NCI-H146 (cell line): ENCODE results near the gene CTNNA3.

Experiments used
- DNase-seq: peaks from one replicate; lab custom pipeline; 2025; lab: John Stamatoyannopoulos, UW

Gene CTNNA3

GRCh38 chr10:66747451-66747850, 948.5 kb downstream of the CTNNA3 start:
- no peak for DNase-seq

- DNase-seq, result no peak
Observed at GRCh38 chr10:66746711-66747110, 949.3 kb downstream of the CTNNA3 start.

GRCh38 chr10:66746246-66746645, 949.7 kb downstream of the CTNNA3 start:
- no peak for DNase-seq

DNA sequence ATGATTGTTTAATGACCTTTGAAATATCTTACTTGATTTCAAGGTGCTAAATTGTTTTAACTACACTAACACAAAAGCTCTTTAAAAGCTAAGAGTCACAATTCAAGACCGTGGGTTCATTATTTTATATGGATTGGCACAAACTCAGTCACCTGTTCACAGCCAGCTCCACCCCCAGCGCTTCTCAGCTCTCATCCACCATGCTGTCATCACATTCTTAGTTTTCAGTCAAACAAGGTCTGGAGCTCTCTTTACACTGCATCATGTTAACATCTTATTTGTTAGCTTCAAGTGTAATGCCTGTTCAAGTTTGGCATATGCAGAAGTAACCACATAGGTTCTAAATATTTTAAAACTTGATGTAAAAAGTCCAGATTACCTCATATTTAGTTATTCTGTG, 951.1 kb downstream of the CTNNA3 start:
- no peak for DNase-seq

- no peak for DNase-seq
Observed at GRCh38 chr10:66737241-66737640, 958.8 kb downstream of the CTNNA3 start.

DNA sequence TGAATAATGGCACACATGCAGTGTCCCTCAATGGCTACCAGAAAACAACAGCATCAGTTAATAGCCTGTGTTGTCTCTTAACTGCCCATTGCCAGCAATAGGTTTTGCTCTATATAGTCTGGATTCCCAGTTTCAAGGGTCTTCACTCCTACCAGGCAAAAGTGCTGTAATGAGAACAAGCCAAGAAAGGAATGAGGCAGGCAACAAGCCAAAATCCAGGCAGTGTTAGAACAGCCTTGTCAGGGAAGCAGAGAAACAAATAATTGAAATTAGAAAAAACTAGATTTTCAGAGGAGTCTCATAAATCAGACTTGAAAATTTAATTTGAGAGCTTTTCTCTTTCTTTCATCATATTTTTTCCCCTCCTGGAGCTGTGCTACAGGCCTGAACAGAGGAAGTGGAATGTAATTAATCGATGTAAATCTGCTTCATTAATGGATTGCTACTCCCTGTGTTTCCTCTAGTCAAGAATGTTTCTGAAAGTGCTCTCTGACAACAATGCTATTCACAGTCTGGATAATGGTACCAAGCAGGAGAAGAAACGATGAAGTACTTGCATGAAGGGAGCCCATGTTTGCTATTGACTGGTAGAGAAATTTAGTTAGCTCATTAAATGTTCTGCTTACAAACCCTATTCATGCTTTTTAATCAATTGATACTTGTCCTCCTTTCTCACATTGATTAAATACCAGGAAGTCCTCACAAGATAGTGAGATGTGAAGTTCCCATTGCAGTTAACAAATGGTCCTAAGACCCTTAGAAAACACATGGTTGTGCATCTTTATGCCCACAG, 972.2 kb downstream of the CTNNA3 start:
- no peak for DNase-seq

- DNase-seq, result no peak
Observed at GRCh38 chr10:66719483-66719882, 976.5 kb downstream of the CTNNA3 start.

DNA sequence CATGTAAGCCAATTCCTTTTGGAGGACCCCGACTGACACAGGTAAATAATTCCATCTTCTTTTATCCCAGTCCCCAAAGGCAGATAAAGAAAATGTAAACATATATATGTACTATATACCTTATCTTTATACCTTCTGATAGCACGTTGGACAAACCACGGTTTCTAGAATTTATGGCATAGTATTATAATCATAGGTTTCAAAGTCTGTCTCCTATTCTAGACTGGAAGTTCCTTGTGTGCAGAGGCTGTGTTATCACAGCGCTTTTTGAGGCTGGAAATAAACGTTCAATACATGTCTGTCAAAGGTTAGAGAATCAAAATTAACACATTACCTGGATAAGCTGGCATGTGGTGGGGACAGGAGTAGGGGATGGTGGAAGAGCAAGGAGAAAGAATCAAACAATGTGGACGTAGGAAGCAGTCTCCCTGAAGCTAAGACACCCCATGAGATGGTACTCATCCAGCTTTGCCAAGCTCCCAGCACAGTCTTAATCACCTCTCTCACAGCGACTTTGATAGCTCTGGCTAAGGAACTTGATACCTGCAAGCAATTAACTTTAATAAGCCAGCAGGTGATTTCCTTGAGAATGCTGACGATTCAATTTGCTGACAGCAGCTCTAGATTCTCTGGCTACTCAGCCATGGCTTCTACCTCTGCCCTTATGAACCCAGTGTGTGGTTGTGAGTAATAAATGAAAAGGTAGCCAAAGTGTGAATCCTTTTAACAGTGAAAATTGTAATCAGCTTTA, 978.6 kb downstream of the CTNNA3 start:
- no peak for DNase-seq

- DNase-seq, result no peak
Observed at GRCh38 chr10:66714741-66715140, 981.3 kb downstream of the CTNNA3 start.

DNA sequence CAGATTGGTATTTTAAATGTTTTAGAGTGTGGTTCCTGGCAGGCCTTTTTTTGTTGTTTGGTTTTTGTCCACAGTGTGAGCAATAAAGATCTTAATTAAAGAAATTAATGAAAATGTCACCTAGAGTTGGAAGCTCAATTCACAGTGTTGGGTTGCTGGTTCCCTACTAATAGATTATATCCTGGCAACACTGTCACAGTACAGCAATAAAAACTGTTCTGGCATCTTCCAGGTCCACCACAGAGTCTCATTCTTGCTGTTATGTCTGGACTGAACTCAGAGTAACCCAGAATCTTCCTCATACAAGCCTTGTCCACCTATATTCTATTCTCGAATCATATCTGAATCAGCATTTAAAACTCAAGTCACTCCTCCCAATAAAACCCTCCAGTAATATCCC, 982.6 kb downstream of the CTNNA3 start:
- DNase-seq, result no peak

DNA sequence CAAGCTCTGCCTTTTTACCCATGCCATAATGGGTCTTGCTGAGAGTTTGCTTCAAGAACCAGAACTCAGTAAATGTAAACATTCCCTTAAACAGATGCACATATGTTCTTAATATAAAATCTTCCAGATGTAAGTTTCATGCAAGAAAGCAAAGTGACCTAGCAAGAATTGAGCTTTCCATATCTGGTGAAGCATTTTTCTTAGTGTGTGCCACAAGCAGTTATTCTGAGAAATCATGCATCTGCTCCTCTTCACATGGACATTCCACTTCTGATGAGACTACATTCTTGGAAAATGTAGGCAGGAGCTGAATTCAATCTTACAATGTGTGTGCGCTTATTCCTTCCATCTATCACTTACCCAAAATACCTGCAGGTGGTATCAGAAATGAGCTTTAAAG, 997.9 kb downstream of the CTNNA3 start:
- no peak for DNase-seq

- DNase-seq, result no peak
Observed at GRCh38 chr10:66695046-66695445, 1000.9 kb downstream of the CTNNA3 start.

- DNase-seq, result no peak
Observed at GRCh38 chr10:66684581-66684980, 1011.4 kb downstream of the CTNNA3 start.

DNA sequence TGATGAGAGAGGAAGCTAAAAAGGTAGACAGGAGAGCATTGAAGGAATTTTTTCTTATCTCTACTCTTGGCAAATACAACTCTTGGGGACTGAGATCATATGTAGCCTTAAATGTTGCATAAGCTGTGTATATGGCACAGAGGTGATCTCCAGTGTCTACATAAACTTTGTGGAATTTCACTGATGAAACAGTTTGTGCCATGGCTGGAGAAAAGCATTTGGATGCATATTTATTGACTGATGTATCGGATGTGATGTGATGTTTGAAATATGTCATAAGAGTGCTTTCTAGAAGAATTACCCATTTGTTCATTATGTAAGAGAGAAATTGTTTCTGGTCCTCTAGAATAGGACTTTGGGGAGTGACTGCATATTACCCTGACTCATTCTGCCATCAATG, 1015.1 kb downstream of the CTNNA3 start:
- no peak for DNase-seq

GRCh38 chr10:66678521-66678920, 1017.5 kb downstream of the CTNNA3 start:
- no peak for DNase-seq

GRCh38 chr10:66673071-66673470, 1022.9 kb downstream of the CTNNA3 start:
- no peak for DNase-seq

GRCh38 chr10:66671562-66671961, 1024.4 kb downstream of the CTNNA3 start:
- DNase-seq, result no peak

GRCh38 chr10:66671064-66671463, 1024.9 kb downstream of the CTNNA3 start:
- no peak for DNase-seq

DNA sequence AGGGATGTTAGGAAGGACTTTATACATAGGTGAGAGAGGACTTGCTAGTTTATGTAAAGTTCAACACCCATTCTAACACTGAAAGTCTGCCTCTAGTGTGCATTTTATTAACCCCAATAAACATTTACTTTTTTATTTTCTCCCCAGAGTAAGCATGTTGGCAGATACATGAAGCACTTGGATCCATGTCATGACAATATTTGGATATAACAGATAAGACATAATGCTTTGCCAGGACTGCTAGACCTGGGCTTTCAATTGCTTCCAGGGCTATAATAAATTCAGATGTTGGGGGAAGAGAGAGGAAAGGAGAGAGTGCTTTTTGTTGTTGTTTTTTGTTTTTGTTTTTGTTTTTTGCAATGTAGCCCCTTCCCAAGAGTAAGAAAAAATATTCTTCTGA, 1039.5 kb downstream of the CTNNA3 start:
- no peak for DNase-seq

DNA sequence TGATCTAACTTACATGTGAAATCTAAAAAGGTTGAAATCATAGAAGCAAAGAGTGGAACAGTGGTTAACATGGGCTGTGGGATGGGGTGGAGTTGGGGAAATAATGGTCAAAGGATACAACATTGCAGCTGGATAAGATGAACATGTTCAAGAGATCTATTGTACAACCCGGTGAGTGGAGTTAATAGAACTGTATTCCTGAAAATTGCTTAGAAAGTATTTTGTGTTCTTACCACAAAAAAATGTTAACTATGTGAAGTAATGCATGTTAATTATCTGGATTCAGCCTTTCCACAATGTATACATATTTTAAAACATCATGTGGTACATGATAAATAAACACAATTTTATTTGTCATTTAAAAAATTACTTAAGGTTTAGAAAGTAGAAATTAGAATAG, 1041.1 kb downstream of the CTNNA3 start:
- no peak for DNase-seq

DNA sequence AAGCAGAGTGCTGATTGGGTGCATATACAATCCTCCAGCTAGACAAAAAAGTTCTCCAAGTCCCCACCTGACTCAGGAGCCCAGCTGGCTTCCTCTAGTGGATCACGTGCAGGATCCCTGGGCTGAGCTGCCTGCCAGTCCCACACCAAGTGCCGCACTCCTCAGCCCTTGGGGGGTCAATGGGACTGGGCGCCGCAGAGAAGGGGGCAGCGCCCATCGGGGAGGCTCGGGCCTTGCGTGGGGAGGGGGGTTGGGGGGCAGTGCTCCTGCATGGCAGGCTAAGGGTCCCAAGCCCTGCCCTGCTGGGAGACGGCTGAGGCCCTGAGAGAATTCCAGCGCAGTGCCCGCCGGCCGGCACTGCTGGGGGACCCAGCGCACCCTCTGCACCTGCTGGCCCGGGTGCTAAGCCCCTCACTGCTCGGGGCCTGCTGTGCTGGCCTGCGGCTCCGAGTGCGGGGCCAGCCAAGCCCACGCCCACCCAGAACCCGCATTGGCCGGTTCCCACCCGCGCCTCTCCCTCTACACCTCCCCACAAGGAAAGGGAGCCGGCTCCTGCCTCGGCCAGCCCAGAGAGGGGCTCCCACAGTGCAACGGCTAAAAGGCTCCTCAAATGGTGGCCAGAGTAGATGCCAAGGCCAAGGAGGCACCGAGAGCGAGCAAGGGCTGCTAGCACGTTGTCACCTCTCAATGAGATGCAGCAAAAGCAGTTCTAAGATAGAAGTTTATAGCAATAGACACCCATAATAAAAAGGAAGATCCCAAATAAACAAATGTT, 1044.5 kb downstream of the CTNNA3 start:
- DNase-seq, result no peak

GRCh38 chr10:66649626-66650025, 1046.4 kb downstream of the CTNNA3 start:
- no peak for DNase-seq

DNA sequence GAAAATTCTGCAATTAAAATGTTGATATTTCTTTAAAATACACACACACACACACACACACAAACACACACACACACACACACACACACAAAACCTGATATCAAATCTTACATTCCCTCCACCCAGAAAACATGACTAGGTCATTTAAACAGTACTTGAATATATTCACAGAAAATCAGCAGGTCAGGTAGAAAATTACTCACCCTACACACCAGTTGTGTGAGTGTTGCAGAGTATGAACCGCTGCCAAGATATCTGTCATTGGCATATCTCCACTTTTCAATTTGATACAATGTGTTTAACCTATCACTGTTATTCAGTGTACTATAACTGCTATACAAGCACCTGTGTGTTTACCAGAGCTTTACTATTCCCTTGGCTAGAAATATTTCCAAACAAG, 1053.8 kb downstream of the CTNNA3 start:
- DNase-seq, result no peak
